Ishikawa (cell line): Measurements from ENCODE around the gene SAP130.

Source experiments
- EGR1 ChIP-seq: IDR thresholded peaks from 2 replicates; pipeline ENCODE4 v1.6.1; 2012
- FOXM1 ChIP-seq: IDR thresholded peaks from 2 replicates; pipeline ENCODE4 v1.6.1; 2012; ENCODE audit warnings: low read depth, borderline replicate concordance
- REST ChIP-seq: IDR thresholded peaks from 2 replicates; pipeline ENCODE4 v1.6.1; 2012; ENCODE audit warnings: low read depth, mild to moderate bottlenecking

- TF ChIP-seq FOXM1: no peak
- TF ChIP-seq EGR1: no peak
- no peak for TF ChIP-seq REST
These were observed 42.1 kb downstream of the SAP130 start for GRCh38 chr2:127985735-127986134.
